GM18517 (cell line): ENCODE results near the gene EGLN3.
"Not testable (repeated sequence)": the region's sequence is repeated elsewhere in the genome, so short reads cannot be mapped to it uniquely, and the experiment has no call there.

ENCODE experiments used
- ATAC-seq: cut with Tn5 transposase; IDR thresholded peaks from one replicate; pipeline ENCODE4 v1.9.1; 2021; ENCODE audit warnings: mild to moderate bottlenecking, moderate library complexity; ENCODE audit not compliant: unreplicated experiment

EGLN3 gene

GRCh38 chr14:33938131-33938949 lies 12.5 kb downstream of the EGLN3 start:
- ATAC-seq = no peak

DNA sequence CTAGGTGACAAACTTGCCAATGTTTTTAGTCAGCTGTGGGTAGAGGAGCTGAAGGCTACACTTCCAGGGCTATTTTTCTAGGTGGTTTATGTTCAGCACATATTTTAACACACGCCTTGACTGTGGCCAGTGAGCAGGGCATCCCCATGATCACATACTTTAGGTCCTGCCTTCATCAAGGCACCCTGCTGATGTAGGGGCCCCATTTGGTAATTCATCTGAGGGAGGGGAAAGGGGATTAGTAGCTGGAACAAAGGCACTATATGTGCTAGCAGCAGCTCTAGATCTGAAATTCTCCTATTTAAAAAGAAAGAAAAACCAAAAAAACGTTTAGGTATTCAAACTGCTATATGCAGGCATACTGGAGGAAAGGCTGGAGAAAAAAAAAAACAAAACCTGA lies 14.5 kb downstream of the EGLN3 start:
- no peak for ATAC-seq

GRCh38 chr14:33934938-33935337 lies 15.9 kb downstream of the EGLN3 start:
- ATAC-seq = no peak

DNA sequence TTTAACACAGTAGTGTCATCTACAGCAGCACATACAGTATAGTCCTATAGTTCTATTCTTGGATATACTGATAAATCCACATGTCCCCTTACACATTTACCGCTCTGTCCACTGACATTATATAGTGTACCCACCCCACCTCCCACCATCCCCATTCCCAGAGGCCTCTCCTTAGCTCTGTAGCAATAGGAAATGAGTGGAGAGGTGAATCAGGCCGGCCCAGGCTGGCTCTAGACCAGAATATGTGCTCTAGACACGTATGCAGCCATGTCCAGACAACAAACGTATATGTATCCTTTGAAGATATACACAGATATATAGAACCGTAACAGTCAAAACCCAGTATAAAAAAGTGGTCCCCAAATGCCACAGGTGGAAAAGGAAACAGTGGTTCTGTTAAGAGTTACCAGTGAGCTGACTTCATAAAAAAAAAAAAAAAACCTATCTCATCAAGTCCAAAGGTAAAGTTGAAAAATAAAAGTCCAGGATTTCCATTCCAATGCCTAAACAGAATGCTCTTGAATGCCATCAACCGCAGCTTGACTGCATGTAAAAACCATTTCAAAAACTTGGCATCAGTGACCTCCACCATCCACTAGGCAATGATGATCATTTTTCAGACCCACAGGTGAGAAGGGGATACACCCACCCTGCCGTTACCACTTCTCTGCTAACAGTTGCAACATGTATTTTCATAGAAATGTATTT lies 16.7 kb downstream of the EGLN3 start:
- no peak for ATAC-seq

DNA sequence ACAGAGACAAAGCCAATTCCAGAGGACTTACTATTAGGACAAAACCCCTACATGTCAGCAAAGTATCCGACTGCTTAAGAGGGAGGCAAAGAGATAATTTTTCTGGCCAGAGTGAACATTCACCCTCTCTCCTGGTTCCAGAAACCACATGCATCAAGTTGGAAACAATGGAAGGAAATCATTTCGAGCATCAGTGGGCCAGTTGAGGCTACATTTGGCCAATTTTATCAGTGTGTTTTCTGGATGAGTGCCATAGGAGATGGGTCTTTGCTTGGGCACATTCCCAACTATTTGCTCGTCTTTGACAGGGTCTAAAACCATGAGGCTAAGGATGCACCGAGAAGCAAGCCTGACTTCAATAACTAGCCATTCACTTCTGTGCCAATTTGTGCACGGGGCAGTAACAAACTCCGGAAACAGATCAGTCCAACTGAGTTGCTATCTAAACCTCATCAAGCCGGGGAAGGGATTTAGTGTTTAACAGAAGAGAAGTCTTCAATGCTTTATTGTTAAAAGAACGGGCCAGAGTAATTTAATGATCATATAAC lies 17.4 kb downstream of the EGLN3 start:
- ATAC-seq = no peak

DNA sequence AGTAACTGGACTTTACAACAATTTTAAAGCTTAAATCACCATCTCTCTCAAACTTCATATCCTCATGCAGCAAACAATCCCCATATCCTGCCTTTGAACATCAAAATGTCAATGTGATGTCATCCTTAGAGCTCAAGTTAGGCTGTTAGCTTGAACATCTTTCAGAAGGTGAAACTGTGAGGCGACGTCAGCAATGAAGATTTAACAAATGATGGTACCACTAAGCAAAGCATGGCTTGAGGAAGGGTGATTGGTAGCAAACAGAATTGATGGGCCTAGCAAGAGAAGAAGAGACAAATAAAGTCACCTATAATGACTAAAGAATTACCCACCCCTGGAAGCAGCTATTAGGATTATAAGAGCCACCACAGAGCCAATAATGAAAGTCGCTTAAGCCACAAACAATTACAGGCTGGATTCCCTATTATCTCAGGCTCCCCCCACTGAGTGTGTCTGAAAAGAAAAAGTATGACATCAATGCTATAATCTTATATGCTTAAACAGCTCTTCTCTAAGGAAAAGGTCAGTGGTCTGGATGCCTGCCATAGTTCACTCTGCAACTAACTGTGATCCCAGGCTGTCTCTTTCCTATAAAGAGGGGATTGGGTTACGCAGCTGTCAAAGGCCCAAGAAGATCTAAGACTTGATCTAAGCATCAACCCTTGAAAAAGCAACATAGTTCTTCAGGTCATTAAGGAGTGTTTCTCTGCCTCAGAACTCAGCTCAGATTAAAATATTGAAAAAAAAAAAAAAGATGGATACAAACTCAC lies 18.1 kb downstream of the EGLN3 start:
- ATAC-seq = no peak

DNA sequence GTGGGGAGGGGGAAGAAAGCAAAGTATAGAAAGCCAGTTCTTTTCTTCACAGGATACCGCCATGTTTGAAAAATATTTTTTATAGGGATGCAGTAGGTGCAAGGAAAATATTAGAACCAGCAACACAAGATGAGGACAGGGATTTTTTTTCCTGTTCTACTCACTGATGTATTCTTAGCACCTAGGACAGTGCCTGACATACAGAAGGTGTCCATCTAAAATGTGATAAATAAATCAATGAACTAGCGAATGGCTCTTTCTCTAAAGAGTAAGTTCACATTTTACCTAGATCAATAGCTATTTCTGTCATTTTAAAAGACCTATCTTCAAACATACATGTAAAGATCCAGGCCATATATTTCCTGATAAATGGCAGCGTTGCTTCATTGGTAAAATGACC lies 18.8 kb downstream of the EGLN3 start:
- no peak for ATAC-seq

GRCh38 chr14:33931461-33931860 lies 19.4 kb downstream of the EGLN3 start:
- ATAC-seq = no peak

DNA sequence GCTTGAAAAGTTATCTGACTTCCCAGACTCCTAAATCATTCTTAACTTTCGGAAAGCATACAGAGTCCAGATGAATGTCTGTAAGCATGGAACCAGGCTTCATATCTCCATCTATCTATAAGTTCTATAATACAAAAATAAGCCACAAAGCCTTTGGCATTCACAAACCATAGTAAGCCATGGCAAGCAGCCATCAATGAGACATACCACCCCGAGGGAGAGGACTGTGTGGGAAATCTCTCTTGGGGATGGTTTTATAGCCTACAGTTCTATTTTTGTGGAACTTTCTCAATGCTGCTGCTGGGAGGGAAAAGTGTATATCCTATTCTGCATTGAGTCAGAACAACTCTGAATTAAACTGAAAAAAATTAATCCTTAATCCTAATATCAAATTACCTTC lies 20.4 kb downstream of the EGLN3 start:
- ATAC-seq = no peak

DNA sequence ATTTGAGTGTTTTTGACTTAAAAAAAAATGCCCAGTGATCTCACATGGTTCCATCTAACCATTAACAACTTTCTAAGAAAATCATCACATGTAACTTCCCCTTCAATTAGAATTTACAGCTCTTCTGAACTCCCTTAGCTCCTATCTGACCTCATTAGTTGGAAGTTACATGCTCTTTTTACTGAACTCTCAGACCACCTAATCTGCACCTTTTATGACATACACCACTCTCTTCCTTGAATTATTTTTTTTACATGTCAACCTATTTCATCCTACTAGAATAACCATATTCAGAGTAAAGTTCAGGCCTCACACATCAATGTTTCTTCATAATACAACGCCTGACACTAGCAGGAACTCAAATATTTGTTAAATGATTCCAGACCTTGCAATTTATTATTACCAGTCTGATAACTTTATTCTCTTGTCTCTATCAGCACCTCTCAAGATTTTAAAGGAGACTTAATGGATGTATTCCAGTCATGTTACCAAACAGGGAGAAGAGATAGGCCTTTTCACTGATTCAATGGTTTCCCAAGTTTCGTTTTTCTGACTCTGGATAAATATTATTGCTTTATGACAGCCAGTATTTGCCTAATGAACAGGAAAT lies 21.0 kb downstream of the EGLN3 start:
- ATAC-seq = no peak

- ATAC-seq = no peak
Observed at GRCh38 chr14:33928895-33929294, 22.0 kb downstream of the EGLN3 start.

DNA sequence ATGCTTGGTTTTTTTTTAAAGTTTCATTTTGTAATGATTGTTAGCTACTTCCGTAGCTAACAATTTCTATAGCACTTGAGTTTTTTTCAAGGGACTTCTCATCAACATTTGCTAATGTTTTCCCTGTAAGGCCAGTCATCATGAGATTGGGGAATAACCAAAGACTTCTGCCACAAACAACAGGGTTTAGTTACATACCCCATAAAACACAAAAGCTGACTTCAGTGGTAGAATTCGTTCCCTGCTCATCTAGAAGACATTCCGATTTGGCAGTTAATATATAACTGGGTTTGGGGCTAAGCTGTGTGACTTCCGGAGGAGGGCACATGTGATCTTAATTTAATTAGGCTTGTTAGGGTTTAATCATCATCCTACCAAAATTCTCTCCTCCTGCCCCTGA lies 22.9 kb downstream of the EGLN3 start:
- ATAC-seq = no peak

- ATAC-seq = not testable (repeated sequence)
Observed at GRCh38 chr14:33926967-33927366, 23.9 kb downstream of the EGLN3 start.

DNA sequence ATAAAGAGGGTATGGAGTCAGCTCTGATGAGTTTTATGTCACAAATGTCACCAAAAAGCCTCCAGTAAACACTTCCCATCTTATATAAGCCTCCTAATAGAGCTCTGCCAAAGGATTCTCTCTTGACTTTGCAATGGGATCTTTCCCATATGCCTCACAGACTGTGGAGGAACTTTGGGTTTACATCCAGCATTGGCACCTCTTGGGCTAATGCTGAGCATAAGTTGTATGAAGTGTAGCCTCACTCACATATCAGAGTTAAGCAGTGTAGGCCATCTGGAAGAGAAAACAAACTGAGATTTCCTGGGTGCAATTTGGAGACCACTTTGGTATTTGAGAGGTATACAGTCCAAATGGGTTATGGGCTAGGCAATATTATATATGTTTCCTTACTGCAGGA lies 24.9 kb downstream of the EGLN3 start:
- ATAC-seq = no peak

DNA sequence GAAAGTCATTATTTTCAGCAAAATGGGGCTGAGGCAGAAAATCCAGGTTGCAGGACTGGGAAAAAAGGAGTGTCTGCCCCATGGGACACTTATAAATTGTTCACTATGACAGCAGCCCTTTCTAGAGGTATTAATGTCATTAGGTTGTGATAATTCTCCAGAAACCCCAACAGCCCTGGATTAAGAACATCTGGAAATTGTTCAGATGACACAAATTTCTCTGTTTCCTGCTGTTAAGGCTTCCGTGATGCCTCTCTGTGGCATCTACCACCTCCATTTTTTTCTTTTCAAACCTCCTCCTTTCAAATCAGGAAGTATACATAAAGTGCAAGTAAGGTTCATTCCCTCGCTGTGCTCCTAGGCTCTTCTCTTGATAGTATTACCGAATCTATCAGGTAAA lies 25.6 kb downstream of the EGLN3 start:
- ATAC-seq = no peak

GRCh38 chr14:33924566-33925100 lies 26.2 kb downstream of the EGLN3 start:
- ATAC-seq = no peak

DNA sequence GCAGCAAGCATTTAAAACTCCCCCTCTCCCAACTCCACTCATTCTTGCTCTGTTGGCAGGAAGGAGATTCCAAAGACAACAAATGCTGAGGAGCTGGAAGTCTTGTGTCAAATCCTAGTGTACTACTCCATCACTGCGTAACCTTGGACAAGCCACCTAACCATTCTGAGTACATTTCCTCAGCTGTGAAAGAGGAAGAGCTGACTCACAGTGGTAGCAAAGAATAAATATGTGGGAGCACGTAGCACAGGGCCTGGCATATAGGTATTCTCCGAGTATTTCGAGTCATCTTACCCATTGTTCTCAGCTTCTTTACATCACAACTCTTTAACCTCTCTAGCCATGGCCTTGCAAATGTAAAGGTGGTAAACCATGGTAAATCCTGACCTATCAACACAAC lies 28.7 kb downstream of the EGLN3 start:
- ATAC-seq = no peak

- no peak for ATAC-seq
Observed at GRCh38 chr14:33918256-33918655, 32.6 kb downstream of the EGLN3 start.

DNA sequence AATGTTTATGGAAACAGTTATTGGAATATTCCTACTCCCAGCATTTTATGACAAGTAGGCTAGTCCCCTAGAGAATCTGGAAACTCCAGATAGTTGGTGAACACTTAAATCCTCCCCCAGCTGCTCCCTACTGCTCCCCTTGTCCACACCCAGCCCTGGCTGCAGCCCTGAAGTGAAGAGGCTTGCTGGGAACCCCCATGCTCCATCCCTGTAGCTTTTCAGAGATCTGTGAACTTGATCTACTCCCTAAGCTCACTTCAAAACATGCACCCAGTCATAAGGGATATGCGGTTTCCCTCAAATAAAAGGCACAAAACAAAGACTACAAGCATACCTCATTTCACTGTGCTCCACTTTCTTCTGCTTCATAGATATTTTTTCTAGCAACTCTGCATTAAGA lies 33.2 kb downstream of the EGLN3 start:
- ATAC-seq = no peak

DNA sequence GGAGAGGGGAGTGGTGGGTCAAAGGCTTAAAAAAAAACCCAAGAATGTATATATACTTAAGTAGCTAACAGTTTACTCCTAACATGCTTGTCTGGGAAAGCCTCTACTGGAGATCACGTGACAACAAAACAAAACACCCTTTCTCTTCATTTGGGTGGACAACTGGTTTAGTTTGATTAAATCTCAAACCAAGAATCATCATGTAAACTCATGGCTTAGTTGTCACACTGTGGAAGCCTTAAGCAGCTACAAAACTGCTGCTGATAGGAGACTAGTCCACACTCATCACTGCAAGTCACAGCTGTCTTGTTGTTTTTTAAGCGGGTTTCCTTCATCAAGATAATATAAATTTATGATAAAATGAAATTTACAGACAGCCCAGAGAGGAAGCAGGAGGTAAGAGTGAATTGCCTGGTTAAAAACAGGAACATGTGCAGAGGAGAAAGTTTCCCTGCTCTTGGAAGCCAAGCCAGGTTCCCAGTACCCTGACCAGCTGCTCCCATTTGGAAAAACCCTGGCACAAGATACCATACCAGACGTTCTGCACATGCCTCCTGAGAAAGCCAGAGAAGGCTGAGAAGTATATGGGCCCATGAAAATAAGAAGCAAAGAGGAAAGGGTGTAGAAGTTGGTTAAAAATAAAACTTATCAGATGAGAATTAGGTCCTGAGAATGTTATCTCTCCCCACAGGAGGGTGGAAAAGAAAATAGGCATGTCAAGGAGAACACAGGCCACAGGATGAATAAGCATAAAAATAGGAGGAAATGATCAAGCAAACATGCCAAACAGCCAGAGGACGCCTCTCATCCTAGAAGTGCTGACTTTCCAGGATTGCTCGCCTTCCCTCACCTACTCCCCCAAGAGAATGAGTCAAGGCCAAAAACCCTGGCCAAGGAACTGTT lies 34.0 kb downstream of the EGLN3 start:
- no peak for ATAC-seq
